Hepatocyte (in vitro differentiated cells): ENCODE results near the gene TTC7B. TPM values are rescaled to one million over a fixed set of nuclear protein-coding genes. Genes with fewer than 3 reads are reported as not detected.

ENCODE experiments used
- DNase-seq: peaks from one replicate; pipeline ENCODE4 v3.0.0-alpha.2; 2016; ENCODE audit warnings: low spot score
- H2AFZ ChIP-seq: fragments of 200-600 bp; sonication (generic); 2 replicates; pipeline ENCODE4 v1.6.0; 2016; ENCODE audit warnings: antibody characterized with exemption, mild to moderate bottlenecking
- H3K27ac ChIP-seq: fragments of 200-600 bp; sonication (generic); 2 replicates; pipeline ENCODE4 v1.5.1; 2016; ENCODE audit warnings: mild to moderate bottlenecking
- H3K27me3 ChIP-seq: fragments of 200-600 bp; sonication (generic); 2 replicates; pipeline ENCODE4 v1.6.1; 2016
- H3K36me3 ChIP-seq: fragments of 200-600 bp; sonication (generic); replicated peaks from 2 replicates; pipeline ENCODE4 v1.5.1; 2016; ENCODE audit warnings: low read depth; ENCODE audit not compliant: insufficient read depth
- H3K4me1 ChIP-seq: fragments of 200-600 bp; sonication (generic); 2 replicates; pipeline ENCODE4 v1.5.1; 2016; ENCODE audit warnings: mild to moderate bottlenecking, moderate library complexity; ENCODE audit not compliant: insufficient read depth
- H3K4me2 ChIP-seq: fragments of 200-600 bp; sonication (generic); 2 replicates; pipeline ENCODE4 v1.6.0; 2016
- H3K4me3 ChIP-seq: fragments of 200-600 bp; sonication (generic); 2 replicates; pipeline ENCODE4 v1.5.1; 2016; ENCODE audit warnings: mild to moderate bottlenecking
- H3K79me2 ChIP-seq: fragments of 200-600 bp; sonication (generic); 2 replicates; pipeline ENCODE4 v1.6.0; 2017; ENCODE audit warnings: mild to moderate bottlenecking
- H3K9me2 ChIP-seq: fragments of 200-600 bp; sonication (generic); replicated peaks from 2 replicates; pipeline ENCODE4 v1.6.0; 2017; ENCODE audit warnings: mild to moderate bottlenecking; ENCODE audit not compliant: insufficient read depth
- H3K9me3 ChIP-seq: fragments of 200-600 bp; sonication (generic); 2 replicates; pipeline ENCODE4 v1.5.1; 2016; ENCODE audit warnings: low read depth, mild to moderate bottlenecking
- H4K20me1 ChIP-seq: fragments of 200-600 bp; sonication (generic); 2 replicates; pipeline ENCODE4 v1.6.0; 2016; ENCODE audit warnings: mild to moderate bottlenecking; ENCODE audit not compliant: insufficient read depth, poor library complexity, severe bottlenecking
- EZH2 ChIP-seq: fragments of 200-600 bp; sonication (generic); IDR thresholded peaks from 2 replicates; pipeline ENCODE4 v1.6.1; 2016; ENCODE audit warnings: antibody characterized with exemption, mild to moderate bottlenecking, borderline replicate concordance
- EZH2phosphoT487 ChIP-seq: fragments of 200-600 bp; sonication (generic); IDR thresholded peaks from one replicate; pipeline ENCODE4 v1.6.1; 2018; ENCODE audit warnings: antibody characterized with exemption, mild to moderate bottlenecking, low read depth, moderate library complexity; ENCODE audit not compliant: unreplicated experiment, severe bottlenecking
- WGBS: methylation state at CpG from one replicate; pipeline ENCODE4 v1.1.6; 2016; ENCODE audit warnings: low lambda C conversion rate; ENCODE audit errors: missing lambda C conversion rate; 5-methylcytosine and 5-hydroxymethylcytosine counted together
- polyA plus RNA-seq: library from polyadenylated mRNA; unstranded; fragments of >200 nt; fragmentation: Nextera tagmentation; extraction: Ambion mirVana; gene quantifications from 2 replicates; pipeline ENCODE4 v1.2.1, GENCODE V29; 2016
- total RNA-seq: library from RNA; depleted of rRNA; stranded (reverse); fragments of >200 nt; gene quantifications from 2 replicates; pipeline ENCODE4 v1.2.3, GENCODE V29; 2014
- TF ChIP-seq, protein P1 (sequence below): fragments of 200-600 bp; sonication (generic); IDR thresholded peaks from 2 replicates; pipeline ENCODE4 v1.5.1; 2016; ENCODE audit warnings: antibody characterized with exemption, mild to moderate bottlenecking; ENCODE audit not compliant: poor library complexity

Gene TTC7B
- total and polyA plus RNA-seq, 2 experiments from 2014 or later = 10.7 to 25.5 TPM

DNA sequence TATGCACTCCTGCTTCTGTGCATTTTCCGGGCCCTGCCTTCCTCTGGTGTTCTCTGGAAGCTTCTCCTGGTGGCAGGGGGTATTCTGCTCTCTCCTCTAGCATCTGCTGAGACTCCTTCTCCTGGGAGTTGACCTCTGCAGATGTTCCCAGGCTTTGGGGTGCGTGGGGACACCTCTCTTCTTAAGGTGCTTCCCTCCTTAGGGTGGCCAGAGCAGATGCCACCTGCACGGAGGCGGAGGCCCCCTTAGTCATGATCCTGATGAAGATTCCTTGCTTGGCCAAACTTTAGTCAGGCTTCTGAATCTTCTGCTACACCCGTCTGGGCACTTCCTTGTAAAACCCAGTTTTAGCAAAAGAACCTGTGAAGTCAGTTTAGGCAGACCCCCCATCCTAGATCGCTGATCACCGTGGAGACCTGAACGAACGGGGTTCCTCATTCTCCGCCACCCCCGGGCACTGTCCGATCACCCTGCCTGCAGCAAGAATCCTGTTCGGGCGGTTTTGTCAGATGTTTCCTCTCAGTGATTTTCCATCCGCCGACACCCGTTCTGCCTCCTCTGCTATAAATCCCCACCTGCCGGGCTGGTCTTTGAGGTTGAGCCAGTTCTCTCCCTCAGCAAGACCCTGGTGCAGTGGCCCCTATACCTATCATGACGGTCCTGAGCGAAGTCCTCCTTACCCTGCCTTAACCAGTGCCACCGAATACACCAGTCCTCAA is 307.5 kb downstream of the TTC7B start:
- peak; percentile 75 for DNase-seq
- Histone ChIP-seq H2AFZ (no peak overlapping the region), H3K9me2 (no peaks in the 10 kb centered on the region), H3K9me3 (no peaks in the 10 kb centered on the region), H3K36me3 (no peaks in the 10 kb centered on the region), H3K4me1 (peaks cover 44% of the 10 kb centered on the region), H4K20me1 (no peaks in the 10 kb centered on the region), H3K4me3 (no peak overlapping the region), H3K27ac (peak overlapping the region; percentile 64), H3K4me2 (no peak overlapping the region), H3K79me2 (no peaks in the 10 kb centered on the region), H3K27me3 (no peaks in the 10 kb centered on the region)
- TF ChIP-seq EZH2phosphoT487 (no peak), EZH2 (no peak)
- TF ChIP-seq, protein P1, sequence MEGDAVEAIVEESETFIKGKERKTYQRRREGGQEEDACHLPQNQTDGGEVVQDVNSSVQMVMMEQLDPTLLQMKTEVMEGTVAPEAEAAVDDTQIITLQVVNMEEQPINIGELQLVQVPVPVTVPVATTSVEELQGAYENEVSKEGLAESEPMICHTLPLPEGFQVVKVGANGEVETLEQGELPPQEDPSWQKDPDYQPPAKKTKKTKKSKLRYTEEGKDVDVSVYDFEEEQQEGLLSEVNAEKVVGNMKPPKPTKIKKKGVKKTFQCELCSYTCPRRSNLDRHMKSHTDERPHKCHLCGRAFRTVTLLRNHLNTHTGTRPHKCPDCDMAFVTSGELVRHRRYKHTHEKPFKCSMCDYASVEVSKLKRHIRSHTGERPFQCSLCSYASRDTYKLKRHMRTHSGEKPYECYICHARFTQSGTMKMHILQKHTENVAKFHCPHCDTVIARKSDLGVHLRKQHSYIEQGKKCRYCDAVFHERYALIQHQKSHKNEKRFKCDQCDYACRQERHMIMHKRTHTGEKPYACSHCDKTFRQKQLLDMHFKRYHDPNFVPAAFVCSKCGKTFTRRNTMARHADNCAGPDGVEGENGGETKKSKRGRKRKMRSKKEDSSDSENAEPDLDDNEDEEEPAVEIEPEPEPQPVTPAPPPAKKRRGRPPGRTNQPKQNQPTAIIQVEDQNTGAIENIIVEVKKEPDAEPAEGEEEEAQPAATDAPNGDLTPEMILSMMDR = no peak
- 52% methylated on average over 21 of the region's 21 CpGs for WGBS

- Histone ChIP-seq H3K27me3 (no peaks in the 10 kb centered on the region), H3K9me3 (no peaks in the 10 kb centered on the region), H3K9me2 (no peaks in the 10 kb centered on the region), H3K79me2 (no peaks in the 10 kb centered on the region), H3K27ac (peak overlapping the region; percentile 64), H2AFZ (no peak overlapping the region), H3K4me3 (no peak overlapping the region), H4K20me1 (no peaks in the 10 kb centered on the region), H3K4me2 (no peak overlapping the region), H3K4me1 (peaks cover 38% of the 10 kb centered on the region), H3K36me3 (no peaks in the 10 kb centered on the region)
- WGBS = 95% methylated on average over 9 of the region's 9 CpGs
- DNase-seq = no peak
- TF ChIP-seq EZH2 (no peak), EZH2phosphoT487 (no peak)
Observed at GRCh38 chr14:90508036-90508435, 308.2 kb downstream of the TTC7B start.

- H3K4me1 ChIP-seq = peaks cover 32% of the 10 kb centered on the region
- H3K9me3 ChIP-seq = no peaks in the 10 kb centered on the region
- no peak overlapping the region for H3K4me2 ChIP-seq
- no peaks in the 10 kb centered on the region for H4K20me1 ChIP-seq
- TF ChIP-seq, protein P1 = no peak
- TF ChIP-seq EZH2 = no peak
- TF ChIP-seq EZH2phosphoT487 = no peak
- H3K79me2 ChIP-seq = no peaks in the 10 kb centered on the region
- no peak overlapping the region for H2AFZ ChIP-seq
- no peak overlapping the region for H3K27ac ChIP-seq
- no peak overlapping the region for H3K4me3 ChIP-seq
- WGBS = 94% methylated on average over 7 of the region's 7 CpGs
- no peaks in the 10 kb centered on the region for H3K36me3 ChIP-seq
- H3K9me2 ChIP-seq = no peaks in the 10 kb centered on the region
- no peak for DNase-seq
- H3K27me3 ChIP-seq = no peaks in the 10 kb centered on the region
Observed at GRCh38 chr14:90507428-90507827, 308.8 kb downstream of the TTC7B start.

DNA sequence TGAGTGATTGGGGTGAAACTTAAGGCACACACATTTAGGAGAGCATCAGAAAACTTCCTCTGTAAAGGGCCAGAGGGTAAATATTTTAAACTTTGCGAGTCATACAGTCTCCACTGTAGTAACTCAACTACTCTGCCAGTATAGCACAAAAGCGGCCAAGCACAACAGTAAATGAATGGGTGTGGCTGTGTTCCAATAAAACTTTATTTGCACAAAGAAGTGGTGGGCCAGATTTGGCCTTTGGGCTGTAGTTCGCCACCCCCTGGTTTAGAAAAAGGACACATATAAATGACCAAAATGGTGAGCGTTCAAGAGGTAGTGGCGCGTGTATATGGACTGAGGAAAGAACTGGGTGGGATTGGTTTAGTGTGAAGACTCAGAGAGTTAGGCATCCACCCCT is 309.5 kb downstream of the TTC7B start:
- no peak overlapping the region for H3K4me3 ChIP-seq
- no peak overlapping the region for H3K27ac ChIP-seq
- no peaks in the 10 kb centered on the region for H3K79me2 ChIP-seq
- H3K4me1 ChIP-seq = peaks cover 25% of the 10 kb centered on the region
- H3K9me2 ChIP-seq = no peaks in the 10 kb centered on the region
- WGBS = 92% methylated on average over 6 of the region's 6 CpGs
- H3K4me2 ChIP-seq = no peak overlapping the region
- H2AFZ ChIP-seq = no peak overlapping the region
- no peaks in the 10 kb centered on the region for H4K20me1 ChIP-seq
- DNase-seq = no peak
- TF ChIP-seq, protein P1 = no peak
- TF ChIP-seq EZH2 (no peak), EZH2phosphoT487 (no peak)
- no peaks in the 10 kb centered on the region for H3K9me3 ChIP-seq
- H3K27me3 ChIP-seq = no peaks in the 10 kb centered on the region
- no peaks in the 10 kb centered on the region for H3K36me3 ChIP-seq
